HepG2 (cell line): ENCODE results near the gene DDX1. TPM values are rescaled to one million over a fixed set of nuclear protein-coding genes. Genes with fewer than 3 reads are reported as not detected.

Experiments used
- ATRX ChIP-seq: sonication (generic); formaldehyde crosslinking; IDR thresholded peaks from 2 replicates; pipeline ENCODE4 v1.4.0; 2020; ENCODE audit warnings: missing genetic modification reagents, borderline replicate concordance
- DPF2 ChIP-seq: sonication (generic); formaldehyde crosslinking; IDR thresholded peaks from 2 replicates; pipeline ENCODE4 v1.4.0; 2020; ENCODE audit warnings: mild to moderate bottlenecking, low read depth, missing genetic modification reagents, borderline replicate concordance
- ERF ChIP-seq: IDR thresholded peaks from 2 replicates; pipeline ENCODE4 v1.6.1; 2018; ENCODE audit warnings: missing biosample characterization, missing genetic modification reagents
- ETS1 ChIP-seq: sonication (generic); formaldehyde crosslinking; IDR thresholded peaks from 2 replicates; pipeline ENCODE4 v1.4.0; 2020; ENCODE audit warnings: missing genetic modification reagents
- FOXP1 ChIP-seq, 2 experiments: fragments of 450-650 bp in 1 of 2; IDR thresholded peaks; 2 replicates each; pipeline ENCODE4 v1.6.1; 2017 to 2018; ENCODE audit warnings: antibody characterized with exemption in 1 of 2
- GLI4 ChIP-seq: sonication (generic); formaldehyde crosslinking; IDR thresholded peaks from 2 replicates; pipeline ENCODE4 v1.5.1; 2020; ENCODE audit warnings: missing genetic modification reagents, mild to moderate bottlenecking, moderate library complexity, borderline replicate concordance
- HMG20B ChIP-seq: conservative IDR thresholded peaks from 2 replicates; pipeline ENCODE4 v1.6.1; 2016; ENCODE audit warnings: missing genetic modification reagents, missing compliant biosample characterization
- ISL2 ChIP-seq: sonication (generic); formaldehyde crosslinking; IDR thresholded peaks from 2 replicates; pipeline ENCODE4 v1.5.0; 2020; ENCODE audit warnings: missing genetic modification reagents
- NR2F1 ChIP-seq, 2 experiments: fragments of 450-650 bp in 1 of 2; formaldehyde crosslinking in 1 of 2; IDR thresholded peaks; 2 replicates each; pipeline versions ENCODE4 v1.5.0 to v1.6.1; 2016 to 2020; ENCODE audit warnings: mild to moderate bottlenecking in 1 of 2, missing compliant biosample characterization in 1 of 2, missing genetic modification reagents in 1 of 2, moderate library complexity in 1 of 2
- SALL1 ChIP-seq: sonication (generic); formaldehyde crosslinking; IDR thresholded peaks from 2 replicates; pipeline ENCODE4 v1.8.0; 2022; ENCODE audit warnings: mild to moderate bottlenecking, missing genetic modification reagents
- ZBTB25 ChIP-seq: IDR thresholded peaks from 2 replicates; pipeline ENCODE4 v1.6.1; 2018; ENCODE audit warnings: missing genetic modification reagents
- ZNF124 ChIP-seq: sonication (generic); formaldehyde crosslinking; IDR thresholded peaks from 2 replicates; pipeline ENCODE4 v1.4.0; 2020; ENCODE audit warnings: missing genetic modification reagents
- ZNF143 ChIP-seq: sonication (generic); formaldehyde crosslinking; IDR thresholded peaks from 2 replicates; pipeline ENCODE4 v1.4.0; 2020; ENCODE audit warnings: missing genetic modification reagents
- ZNF234 ChIP-seq: sonication (generic); formaldehyde crosslinking; conservative IDR thresholded peaks from 2 replicates; pipeline ENCODE4 v1.5.1; 2020; ENCODE audit warnings: mild to moderate bottlenecking, missing genetic modification reagents
- ZNF275 ChIP-seq: sonication (generic); formaldehyde crosslinking; IDR thresholded peaks from 2 replicates; pipeline ENCODE4 v1.8.0; 2022; ENCODE audit warnings: missing genetic modification reagents, mild to moderate bottlenecking, inconsistent platforms, borderline replicate concordance
- ZNF460 ChIP-seq: sonication (generic); formaldehyde crosslinking; IDR thresholded peaks from 2 replicates; pipeline ENCODE4 v1.5.1; 2020; ENCODE audit warnings: missing genetic modification reagents, mild to moderate bottlenecking, borderline replicate concordance
- ZNF547 ChIP-seq: sonication (generic); formaldehyde crosslinking; IDR thresholded peaks from 2 replicates; pipeline ENCODE4 v1.5.1; 2020; ENCODE audit warnings: mild to moderate bottlenecking, missing genetic modification reagents
- polyA plus RNA-seq, 8 experiments: library from polyadenylated mRNA; depleted of rRNA in 3 of 8; stranded (reverse) in 7 of 8; unstranded in 1 of 8; fragments of >200 nt; fragmentation: Illumina TruSeq in 4 of 8; extraction: Trizol in 4 of 8; gene quantifications; 2 replicates each; pipeline versions ENCODE4 v1.2.1 to v1.2.3, GENCODE V29; 2011 to 2016; ENCODE audit warnings: low read depth in 4 of 8, missing spikeins in 1 of 8, mixed read lengths in 1 of 8; ENCODE audit not compliant: insufficient read depth in 1 of 8
- total RNA-seq, 5 experiments: library from RNA; depleted of rRNA; stranded (reverse); fragments of >200 nt; fragmentation: Illumina TruSeq; extraction: Trizol; gene quantifications; 2 replicates each; pipeline ENCODE4 v1.2.3, GENCODE V29; 2016; ENCODE audit warnings: low read depth in 1 of 5
- TF ChIP-seq, protein P1 (sequence below): sonication (generic); formaldehyde crosslinking; IDR thresholded peaks from 2 replicates; pipeline ENCODE4 v1.4.0; 2020; ENCODE audit warnings: mild to moderate bottlenecking, missing genetic modification reagents
- TF ChIP-seq, protein P2 (sequence below): fragments of 450-650 bp; IDR thresholded peaks from 2 replicates; pipeline ENCODE4 v1.6.1; 2016

Gene DDX1
- total and polyA plus RNA-seq, 2 of the 13 experiments (the other 11 are each of a cell fraction or from before 2014, with no cell fraction given) = 81.6 to 130 TPM

DNA sequence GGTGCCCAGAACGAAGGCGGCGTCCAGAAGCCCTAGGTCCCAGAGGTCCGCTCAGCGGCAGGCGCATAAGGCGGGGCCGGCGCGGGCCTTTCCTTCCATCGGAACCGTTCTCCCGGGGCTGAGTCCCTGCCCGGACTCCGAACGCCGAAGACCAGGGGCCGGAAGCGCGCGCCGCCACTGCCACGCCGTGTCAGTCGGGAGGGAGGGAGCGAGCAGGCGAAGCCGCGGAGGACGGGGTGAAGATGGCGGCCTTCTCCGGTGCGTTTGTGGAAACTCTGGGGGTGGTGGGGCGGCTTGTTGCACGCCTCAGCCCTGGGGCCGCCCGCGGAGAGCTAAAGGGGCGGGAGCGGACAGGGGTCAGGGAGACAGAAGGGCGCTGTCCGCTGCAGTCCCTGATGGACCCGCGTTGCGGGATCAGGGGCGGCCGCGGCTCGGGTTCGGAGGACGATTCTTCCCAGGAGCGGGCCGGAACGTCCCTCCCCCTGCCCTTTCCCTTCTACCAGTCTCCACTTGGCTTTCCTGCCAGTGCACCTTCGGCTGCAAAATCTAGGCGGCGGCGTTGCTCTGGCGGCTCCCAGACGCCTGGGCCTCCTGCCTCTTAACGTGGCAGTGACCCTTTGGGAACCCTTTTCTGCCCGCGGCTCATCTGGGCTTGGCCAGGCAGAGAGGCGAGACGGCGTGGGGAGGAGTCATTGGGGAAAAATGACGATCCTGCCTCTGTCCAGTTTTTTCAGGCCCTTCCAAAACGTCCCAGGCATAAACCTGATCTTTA is at the start of gene DDX1 (continued):
- peak; percentile 51 to 69; a peak in 2 of 4 replicates for TF ChIP-seq NR2F1 (CRISPR knock-in tag; IDR thresholded peaks at IDR 0.05)
- TF ChIP-seq, protein P1, sequence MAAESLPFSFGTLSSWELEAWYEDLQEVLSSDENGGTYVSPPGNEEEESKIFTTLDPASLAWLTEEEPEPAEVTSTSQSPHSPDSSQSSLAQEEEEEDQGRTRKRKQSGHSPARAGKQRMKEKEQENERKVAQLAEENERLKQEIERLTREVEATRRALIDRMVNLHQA (CRISPR knock-in tag) = no peak
- peak; percentile 77; the same call in 1 of the 2 replicates for TF ChIP-seq ZNF460 (CRISPR knock-in tag)
- peak; percentile 87 for TF ChIP-seq HMG20B (CRISPR knock-in tag)
- TF ChIP-seq GLI4 (CRISPR knock-in tag) = peak; percentile 95
- peak; percentile 28; the same call in 1 of the 2 replicates for TF ChIP-seq ZNF234 (CRISPR knock-in tag)
- no peak for TF ChIP-seq DPF2
- TF ChIP-seq ZNF124 (CRISPR knock-in tag) = peak; percentile 98
- TF ChIP-seq ISL2 (CRISPR knock-in tag) = peak; percentile 95
- TF ChIP-seq ZNF143 = peak; percentile 79
- TF ChIP-seq FOXP1 (IDR thresholded peaks at IDR 0.05) = no peak
- no peak for TF ChIP-seq FOXP1 (CRISPR knock-in tag; IDR thresholded peaks at IDR 0.05)
- TF ChIP-seq ZNF547 (CRISPR knock-in tag) = peak; percentile 99
- TF ChIP-seq ERF (CRISPR knock-in tag) = peak; percentile 99
- TF ChIP-seq SALL1 (CRISPR knock-in tag) = peak; percentile 97
- TF ChIP-seq ZNF275 (CRISPR knock-in tag) = peak; percentile 99
- TF ChIP-seq ATRX (CRISPR knock-in tag) = no peak; the same call in 1 of the 2 replicates
- peak; percentile 98 for TF ChIP-seq ETS1
- TF ChIP-seq, protein P2, sequence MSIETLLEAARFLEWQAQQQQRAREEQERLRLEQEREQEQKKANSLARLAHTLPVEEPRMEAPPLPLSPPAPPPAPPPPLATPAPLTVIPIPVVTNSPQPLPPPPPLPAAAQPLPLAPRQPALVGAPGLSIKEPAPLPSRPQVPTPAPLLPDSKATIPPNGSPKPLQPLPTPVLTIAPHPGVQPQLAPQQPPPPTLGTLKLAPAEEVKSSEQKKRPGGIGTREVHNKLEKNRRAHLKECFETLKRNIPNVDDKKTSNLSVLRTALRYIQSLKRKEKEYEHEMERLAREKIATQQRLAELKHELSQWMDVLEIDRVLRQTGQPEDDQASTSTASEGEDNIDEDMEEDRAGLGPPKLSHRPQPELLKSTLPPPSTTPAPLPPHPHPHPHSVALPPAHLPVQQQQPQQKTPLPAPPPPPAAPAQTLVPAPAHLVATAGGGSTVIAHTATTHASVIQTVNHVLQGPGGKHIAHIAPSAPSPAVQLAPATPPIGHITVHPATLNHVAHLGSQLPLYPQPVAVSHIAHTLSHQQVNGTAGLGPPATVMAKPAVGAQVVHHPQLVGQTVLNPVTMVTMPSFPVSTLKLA = peak; percentile 46; the same call in 1 of the 2 replicates
- peak; percentile 99 for TF ChIP-seq ZBTB25 (CRISPR knock-in tag)
